ENCODE results near the gene PDZRN3. TPM values are rescaled to one million over a fixed set of nuclear protein-coding genes. Genes with fewer than 3 reads are reported as not detected.

Gene PDZRN3
- total RNA-seq, 1 experiment from 2014 or later: not detected

- TF ChIP-seq, protein P1, sequence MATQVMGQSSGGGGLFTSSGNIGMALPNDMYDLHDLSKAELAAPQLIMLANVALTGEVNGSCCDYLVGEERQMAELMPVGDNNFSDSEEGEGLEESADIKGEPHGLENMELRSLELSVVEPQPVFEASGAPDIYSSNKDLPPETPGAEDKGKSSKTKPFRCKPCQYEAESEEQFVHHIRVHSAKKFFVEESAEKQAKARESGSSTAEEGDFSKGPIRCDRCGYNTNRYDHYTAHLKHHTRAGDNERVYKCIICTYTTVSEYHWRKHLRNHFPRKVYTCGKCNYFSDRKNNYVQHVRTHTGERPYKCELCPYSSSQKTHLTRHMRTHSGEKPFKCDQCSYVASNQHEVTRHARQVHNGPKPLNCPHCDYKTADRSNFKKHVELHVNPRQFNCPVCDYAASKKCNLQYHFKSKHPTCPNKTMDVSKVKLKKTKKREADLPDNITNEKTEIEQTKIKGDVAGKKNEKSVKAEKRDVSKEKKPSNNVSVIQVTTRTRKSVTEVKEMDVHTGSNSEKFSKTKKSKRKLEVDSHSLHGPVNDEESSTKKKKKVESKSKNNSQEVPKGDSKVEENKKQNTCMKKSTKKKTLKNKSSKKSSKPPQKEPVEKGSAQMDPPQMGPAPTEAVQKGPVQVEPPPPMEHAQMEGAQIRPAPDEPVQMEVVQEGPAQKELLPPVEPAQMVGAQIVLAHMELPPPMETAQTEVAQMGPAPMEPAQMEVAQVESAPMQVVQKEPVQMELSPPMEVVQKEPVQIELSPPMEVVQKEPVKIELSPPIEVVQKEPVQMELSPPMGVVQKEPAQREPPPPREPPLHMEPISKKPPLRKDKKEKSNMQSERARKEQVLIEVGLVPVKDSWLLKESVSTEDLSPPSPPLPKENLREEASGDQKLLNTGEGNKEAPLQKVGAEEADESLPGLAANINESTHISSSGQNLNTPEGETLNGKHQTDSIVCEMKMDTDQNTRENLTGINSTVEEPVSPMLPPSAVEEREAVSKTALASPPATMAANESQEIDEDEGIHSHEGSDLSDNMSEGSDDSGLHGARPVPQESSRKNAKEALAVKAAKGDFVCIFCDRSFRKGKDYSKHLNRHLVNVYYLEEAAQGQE (IDR thresholded peaks at IDR 0.05; ENCODE audit: insufficient read depth in 1 of 2, low read depth in 2 of 2, low read length in 1 of 2): no peak
- TF ChIP-seq SIN3A (IDR thresholded peaks at IDR 0.05; ENCODE audit: borderline replicate concordance, insufficient read depth, low read depth, low read length): no peak
- no peak for TF ChIP-seq TCF7L2 (IDR thresholded peaks at IDR 0.05; ENCODE audit: low read depth, low read length)
- no peak for TF ChIP-seq POLR2AphosphoS5 (IDR thresholded peaks at IDR 0.05; ENCODE audit: low read depth, low read length)
- no peak for TF ChIP-seq CTCF (IDR thresholded peaks at IDR 0.05)
- DNase-seq (ENCODE audit: low read depth, low spot score) (no peak), ATAC-seq (no peak)
- POLR2A ChIA-PET: no interaction called here
- no peaks in the 10 kb centered on the region for H3K4me1 ChIP-seq (ENCODE audit: control insufficient read depth, insufficient read depth, low read length)
- H3K27me3 ChIP-seq (ENCODE audit: control insufficient read depth, insufficient read depth, low read length): no peaks in the 10 kb centered on the region
- no peaks in the 10 kb centered on the region for H3K9me3 ChIP-seq (ENCODE audit: control insufficient read depth, insufficient read depth, low read depth, low read length)
- CTCF ChIA-PET: no interaction called here
- H3K4me3 ChIP-seq (ENCODE audit: low read depth in 2 of 2, low read length in 2 of 2): no peak overlapping the region
- intact Hi-C loops (cut with micrococcal nuclease; ENCODE audit: unreplicated experiment): no loop called here
- BruUV-seq (replicated peaks): no TSS peak
- no peak overlapping the region for H3K27ac ChIP-seq (ENCODE audit: low read length)
- in situ Hi-C loops (cut with HindIII; ENCODE audit: low pct_unique_long_range_greater_than_20kb, low sequenced_read_pairs): no loop called here
- no peaks in the 10 kb centered on the region for H3K36me3 ChIP-seq (ENCODE audit: control insufficient read depth, insufficient read depth, low read length)
These were observed 53.4 kb downstream of the PDZRN3 start for GRCh38 chr3:73571238-73571794.

DNA sequence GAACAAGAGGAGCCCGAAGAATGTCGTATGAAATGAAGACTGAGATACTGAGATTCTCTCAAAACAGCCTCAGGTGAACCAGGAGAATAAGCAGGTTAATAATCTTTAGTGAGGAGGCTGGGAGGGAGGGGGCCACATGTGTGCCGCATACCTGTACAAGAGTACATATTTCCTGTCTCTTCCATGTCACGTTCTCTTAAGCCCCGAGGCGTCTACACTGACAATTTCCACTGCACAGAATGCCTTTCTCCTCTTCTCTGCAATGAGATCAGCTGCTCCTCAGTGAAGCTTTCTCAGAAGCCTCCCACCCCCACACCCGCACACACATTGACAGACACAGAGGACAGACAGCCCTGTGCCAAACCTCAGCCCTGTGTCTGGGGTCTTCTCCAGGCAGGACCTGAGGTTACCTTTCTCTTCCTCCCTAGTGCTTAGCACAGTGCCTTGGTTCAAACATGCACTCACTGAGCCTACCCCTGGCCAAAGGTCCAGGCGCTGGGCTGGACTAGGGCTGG, 55.4 kb downstream of the PDZRN3 start:
- DNase-seq (ENCODE audit: low read depth, low spot score) (no peak), ATAC-seq (no peak)
- no TSS peak for BruUV-seq (replicated peaks)
- ChIA-PET POLR2A (no interaction called here), CTCF (no interaction called here)
- no peaks in the 10 kb centered on the region for H3K4me1 ChIP-seq (ENCODE audit: control insufficient read depth, insufficient read depth, low read length)
- H3K4me3 ChIP-seq (ENCODE audit: low read depth in 2 of 2, low read length in 2 of 2): no peak overlapping the region
- TF ChIP-seq SIN3A (IDR thresholded peaks at IDR 0.05; ENCODE audit: borderline replicate concordance, insufficient read depth, low read depth, low read length) (no peak), CTCF (IDR thresholded peaks at IDR 0.05) (no peak), TCF7L2 (IDR thresholded peaks at IDR 0.05; ENCODE audit: low read depth, low read length) (no peak), POLR2AphosphoS5 (IDR thresholded peaks at IDR 0.05; ENCODE audit: low read depth, low read length) (no peak)
- TF ChIP-seq, protein P1 (IDR thresholded peaks at IDR 0.05; ENCODE audit: insufficient read depth in 1 of 2, low read depth in 2 of 2, low read length in 1 of 2): no peak
- intact Hi-C loops (cut with micrococcal nuclease; ENCODE audit: unreplicated experiment): no loop called here
- in situ Hi-C loops (cut with HindIII; ENCODE audit: low pct_unique_long_range_greater_than_20kb, low sequenced_read_pairs): no loop called here
- H3K36me3 ChIP-seq (ENCODE audit: control insufficient read depth, insufficient read depth, low read length): no peaks in the 10 kb centered on the region
- H3K27me3 ChIP-seq (ENCODE audit: control insufficient read depth, insufficient read depth, low read length): no peaks in the 10 kb centered on the region
- no peak overlapping the region for H3K27ac ChIP-seq (ENCODE audit: low read length)
- no peaks in the 10 kb centered on the region for H3K9me3 ChIP-seq (ENCODE audit: control insufficient read depth, insufficient read depth, low read depth, low read length)
